Esophagus muscularis mucosa (tissue), 3 donors: ENCODE data around the gene DKKL1.

Experiments
- POLR2A ChIP-seq: fragments of 450-650 bp; IDR thresholded peaks from one replicate; pipeline ENCODE4 v1.6.1; 2017; ENCODE audit warnings: antibody characterized with exemption, moderate library complexity, mild to moderate bottlenecking, low read depth
- TF ChIP-seq, protein P1 (sequence below), 3 experiments: fragments of 200-600 bp in 2 of 3; fragments of 450-650 bp in 1 of 3; sonication (generic) in 2 of 3; IDR thresholded peaks; one replicate each; pipeline ENCODE4 v1.5.1; 2017 to 2019; ENCODE audit warnings: antibody characterized with exemption in 3 of 3, mild to moderate bottlenecking in 2 of 3, moderate library complexity in 1 of 3

DNA sequence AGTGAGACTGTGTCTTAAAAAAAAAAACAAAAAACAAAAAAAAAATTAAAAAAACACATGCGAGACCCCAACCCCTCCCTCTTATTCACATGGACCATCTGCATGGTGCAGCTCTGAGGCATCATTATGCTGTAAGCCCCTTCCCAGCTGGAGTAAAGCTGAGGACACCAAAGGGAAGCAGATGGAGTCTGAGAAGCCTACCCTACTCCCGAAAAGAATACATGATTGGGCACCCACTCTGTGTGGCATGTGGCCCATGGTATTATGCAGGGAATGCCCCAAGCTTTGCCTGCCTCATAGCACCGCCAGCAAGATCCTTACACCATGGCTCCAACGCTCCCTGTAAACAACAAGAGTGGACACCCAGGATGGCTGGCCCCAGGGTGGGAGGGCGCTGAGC is 54.8 kb downstream of the DKKL1 start:
- TF ChIP-seq, protein P1, sequence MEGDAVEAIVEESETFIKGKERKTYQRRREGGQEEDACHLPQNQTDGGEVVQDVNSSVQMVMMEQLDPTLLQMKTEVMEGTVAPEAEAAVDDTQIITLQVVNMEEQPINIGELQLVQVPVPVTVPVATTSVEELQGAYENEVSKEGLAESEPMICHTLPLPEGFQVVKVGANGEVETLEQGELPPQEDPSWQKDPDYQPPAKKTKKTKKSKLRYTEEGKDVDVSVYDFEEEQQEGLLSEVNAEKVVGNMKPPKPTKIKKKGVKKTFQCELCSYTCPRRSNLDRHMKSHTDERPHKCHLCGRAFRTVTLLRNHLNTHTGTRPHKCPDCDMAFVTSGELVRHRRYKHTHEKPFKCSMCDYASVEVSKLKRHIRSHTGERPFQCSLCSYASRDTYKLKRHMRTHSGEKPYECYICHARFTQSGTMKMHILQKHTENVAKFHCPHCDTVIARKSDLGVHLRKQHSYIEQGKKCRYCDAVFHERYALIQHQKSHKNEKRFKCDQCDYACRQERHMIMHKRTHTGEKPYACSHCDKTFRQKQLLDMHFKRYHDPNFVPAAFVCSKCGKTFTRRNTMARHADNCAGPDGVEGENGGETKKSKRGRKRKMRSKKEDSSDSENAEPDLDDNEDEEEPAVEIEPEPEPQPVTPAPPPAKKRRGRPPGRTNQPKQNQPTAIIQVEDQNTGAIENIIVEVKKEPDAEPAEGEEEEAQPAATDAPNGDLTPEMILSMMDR (IDR thresholded peaks at IDR 0.05): no peak
- no peak for TF ChIP-seq POLR2A
